Inferior parietal cortex (tissue), 1 donor: ENCODE measurements around the gene USP53.
"Not testable (repeated sequence)": the region's sequence is repeated elsewhere in the genome, so short reads cannot be mapped to it uniquely, and the experiment has no call there.

ENCODE experiments used
- DNase-seq: peaks from one replicate; pipeline ENCODE4 v3.0.0-alpha.2; 2016; ENCODE audit errors: extremely low spot score

Gene USP53

DNA sequence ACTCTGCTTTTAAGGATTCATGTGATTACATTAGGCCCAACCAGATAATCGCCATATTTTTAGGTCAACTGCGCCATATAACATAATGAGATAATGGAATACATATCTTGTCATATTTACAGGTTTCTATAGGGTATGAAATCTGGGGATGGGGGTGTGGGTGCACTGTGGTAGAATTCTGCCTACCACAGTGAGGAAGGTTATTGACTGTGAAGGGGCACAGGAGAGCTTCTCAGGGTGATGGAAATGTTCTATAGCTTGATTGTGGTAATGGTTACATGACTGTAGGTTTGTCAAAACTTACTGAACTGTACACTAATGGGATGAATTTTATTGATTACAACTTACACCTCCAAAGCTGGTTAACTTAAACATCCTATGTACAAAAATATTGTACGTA is 15.9 kb downstream of the USP53 start:
- DNase-seq, result no peak

GRCh38 chr4:119229908-119230687 is 17.6 kb downstream of the USP53 start:
- no peak for DNase-seq

- DNase-seq, result no peak
Measured at GRCh38 chr4:119231491-119231890, 19.0 kb downstream of the USP53 start.

DNA sequence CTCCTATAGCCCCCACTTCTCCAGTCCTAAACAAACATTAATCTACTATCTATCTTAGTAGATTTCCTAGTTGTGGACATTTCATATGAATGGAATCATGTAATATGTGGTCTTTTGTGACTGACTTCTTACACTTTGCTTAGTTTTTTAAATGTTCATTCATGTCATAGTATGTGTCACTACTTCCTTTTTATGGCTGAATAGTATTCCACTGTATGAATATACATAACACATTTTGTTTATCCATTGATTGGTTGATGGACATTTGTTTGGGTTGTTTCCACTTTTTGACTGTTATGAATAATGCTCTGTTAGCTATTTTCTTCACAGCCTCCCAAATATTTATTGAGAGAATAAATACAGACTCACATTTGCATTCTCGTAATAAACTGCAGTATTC is 19.8 kb downstream of the USP53 start:
- no peak for DNase-seq

DNA sequence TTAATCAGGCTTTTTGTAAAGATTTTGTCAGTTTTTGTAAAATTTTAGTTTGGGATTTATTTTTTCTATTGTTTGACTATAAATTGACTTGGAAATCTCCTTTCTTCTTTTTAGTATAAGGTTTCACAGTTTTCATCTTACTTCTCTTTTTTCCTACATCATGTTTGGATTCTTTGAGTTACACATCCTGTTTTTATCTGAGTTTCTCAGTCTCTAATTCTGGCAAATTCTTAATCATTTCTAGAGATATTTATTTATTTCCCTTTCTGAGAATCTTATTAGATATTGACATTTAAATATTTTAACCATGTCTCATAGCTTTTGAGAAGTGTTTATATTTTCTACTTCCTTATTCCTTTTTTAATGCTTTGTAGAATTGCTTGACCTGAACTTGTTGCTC is 20.7 kb downstream of the USP53 start:
- DNase-seq, result no peak

GRCh38 chr4:119233750-119234149 is 21.2 kb downstream of the USP53 start:
- DNase-seq, result no peak

DNA sequence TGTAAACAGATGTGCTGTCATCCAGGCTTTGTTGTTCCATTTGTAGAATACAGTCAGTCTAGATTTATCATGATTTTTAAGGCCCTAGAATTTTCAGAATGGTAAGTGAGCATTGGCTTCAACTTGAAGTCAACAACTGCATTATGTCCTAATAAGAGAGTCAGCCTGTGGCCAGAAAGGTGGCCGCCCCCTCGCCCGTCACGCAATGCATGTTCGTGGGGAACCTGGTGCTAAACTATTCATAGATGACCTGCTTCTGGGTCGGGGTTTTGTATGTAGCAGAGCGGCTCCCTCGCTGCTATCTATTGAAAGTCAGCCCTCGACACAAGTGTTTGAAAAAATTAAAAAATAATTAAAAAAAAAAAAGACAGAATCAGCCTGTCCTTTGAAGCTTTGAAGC is 24.7 kb downstream of the USP53 start:
- no peak for DNase-seq

DNA sequence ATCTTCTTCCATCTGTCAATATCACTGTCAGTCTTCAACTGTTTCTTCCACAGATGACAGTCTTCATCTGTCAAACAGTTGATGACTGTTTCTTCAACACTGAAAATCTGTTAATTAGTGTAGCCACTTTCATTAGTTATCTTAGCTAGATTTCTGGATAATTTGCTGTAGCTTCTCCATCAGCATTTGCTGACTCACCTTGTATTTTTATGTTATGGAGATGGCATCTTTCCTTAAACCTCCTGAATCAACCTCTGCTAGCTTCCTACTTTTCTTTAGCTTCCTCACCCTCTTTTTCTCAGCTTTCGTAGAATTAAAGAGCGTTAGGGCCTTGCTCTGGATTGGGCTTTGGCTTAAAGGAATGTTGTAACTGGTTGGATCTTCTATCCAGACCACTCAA is 25.1 kb downstream of the USP53 start:
- no peak for DNase-seq

DNA sequence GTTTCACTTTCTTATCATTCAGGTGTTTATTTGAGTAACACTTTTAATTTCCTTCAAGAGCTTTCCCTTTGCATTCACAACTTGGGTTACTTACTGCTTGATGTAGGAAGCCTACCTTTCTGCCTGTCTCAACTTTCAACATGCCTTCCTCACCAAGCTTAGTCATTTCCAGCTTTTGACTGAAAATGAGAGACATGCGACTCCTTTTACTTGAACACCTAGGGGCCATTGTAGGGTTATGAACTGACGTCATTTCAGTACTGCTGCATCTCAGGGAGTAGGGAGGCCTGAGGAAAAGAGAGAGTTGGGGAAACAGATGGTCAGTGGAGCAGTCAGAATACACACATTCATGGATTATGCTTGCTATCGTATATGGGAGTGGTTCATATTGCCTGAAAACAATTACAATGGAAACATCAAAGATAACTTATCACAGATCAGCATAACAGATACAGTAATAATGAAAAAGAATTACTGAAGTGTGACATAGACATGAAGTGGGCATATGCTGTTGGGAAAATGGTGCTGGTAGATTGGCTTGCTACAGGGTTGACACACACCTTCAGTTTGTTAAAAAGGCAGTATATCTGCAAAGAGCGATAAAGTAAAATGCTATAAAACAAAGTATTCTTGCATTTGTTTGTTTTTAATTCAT is 25.7 kb downstream of the USP53 start:
- DNase-seq, result no peak

GRCh38 chr4:119240128-119240527 is 27.6 kb downstream of the USP53 start:
- no peak for DNase-seq

DNA sequence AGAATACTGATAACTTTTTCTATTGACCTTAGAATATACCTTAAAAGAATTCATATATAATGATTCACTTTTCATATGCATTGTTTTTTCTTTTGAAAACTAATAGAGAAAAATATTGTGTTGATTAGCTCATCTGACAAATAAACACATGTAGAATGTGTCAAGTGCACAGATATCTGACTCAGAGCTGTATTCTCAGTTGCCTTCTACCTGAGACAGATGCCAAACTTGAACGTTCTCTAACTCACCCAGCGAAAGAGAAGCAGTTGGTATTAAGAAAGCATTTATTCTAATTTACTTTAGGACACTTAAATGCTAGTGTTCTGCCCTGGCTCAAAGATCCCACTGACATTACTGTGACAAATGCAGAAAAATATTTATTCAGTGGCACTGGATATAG is 28.1 kb downstream of the USP53 start:
- DNase-seq, result no peak

DNA sequence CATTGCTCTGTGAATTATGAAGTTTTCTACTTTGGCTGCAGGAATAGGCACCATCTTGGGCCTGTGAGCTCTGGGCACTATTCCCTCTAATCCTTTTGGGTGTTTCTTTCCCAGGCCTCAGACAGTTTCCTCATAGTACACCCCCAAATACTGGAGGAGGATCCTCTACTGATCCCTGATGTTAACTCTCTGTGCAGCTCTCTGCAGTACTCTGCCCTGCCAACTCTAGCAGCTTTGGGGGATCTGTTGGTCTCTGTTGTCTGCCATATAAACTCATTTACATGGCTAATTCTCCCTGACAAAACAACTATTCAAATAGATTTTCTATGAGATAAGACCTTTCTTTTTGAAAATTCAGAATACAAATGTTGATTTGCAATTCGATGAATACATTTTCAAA is 29.9 kb downstream of the USP53 start:
- no peak for DNase-seq

DNA sequence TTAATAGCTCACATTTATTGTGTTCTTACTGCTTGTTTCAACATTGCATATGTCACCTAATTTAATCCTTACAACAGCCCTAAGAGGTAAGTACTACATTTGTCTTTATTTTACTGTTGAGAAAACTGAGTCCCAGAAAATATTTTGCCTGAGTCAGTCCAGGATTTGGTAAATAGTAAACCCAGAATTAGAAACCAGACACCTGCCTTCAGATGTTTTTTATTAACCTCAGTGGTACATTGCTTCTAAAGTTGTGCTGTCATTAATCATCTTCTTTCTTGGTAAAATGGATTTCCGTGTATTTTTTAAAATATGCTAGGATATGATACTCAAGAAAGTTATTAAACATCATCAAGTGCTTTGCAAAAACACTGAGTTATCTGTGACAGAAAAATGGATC is 31.4 kb downstream of the USP53 start:
- no peak for DNase-seq

GRCh38 chr4:119244344-119244743 is 31.8 kb downstream of the USP53 start:
- DNase-seq, result no peak

DNA sequence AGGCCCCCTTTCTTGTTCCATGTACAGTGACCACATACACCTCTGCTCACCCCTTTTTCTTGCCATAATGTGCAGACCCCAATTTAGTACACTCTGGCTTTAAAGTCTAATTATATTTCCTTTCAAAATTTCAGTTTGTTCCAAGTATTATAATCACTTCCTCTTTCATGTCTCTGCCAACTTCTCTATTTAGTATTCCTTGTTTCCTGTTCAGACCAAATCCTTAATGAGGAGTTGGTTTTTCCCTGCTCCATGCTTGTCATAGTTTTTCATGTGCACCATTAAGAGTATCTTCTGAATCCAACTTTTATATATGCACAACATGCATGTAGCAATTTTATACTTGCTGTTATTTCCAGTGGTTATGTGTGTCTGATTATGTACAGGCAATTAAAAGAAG is 32.3 kb downstream of the USP53 start:
- no peak for DNase-seq

GRCh38 chr4:119246177-119246733 is 33.7 kb downstream of the USP53 start:
- DNase-seq, result no peak

DNA sequence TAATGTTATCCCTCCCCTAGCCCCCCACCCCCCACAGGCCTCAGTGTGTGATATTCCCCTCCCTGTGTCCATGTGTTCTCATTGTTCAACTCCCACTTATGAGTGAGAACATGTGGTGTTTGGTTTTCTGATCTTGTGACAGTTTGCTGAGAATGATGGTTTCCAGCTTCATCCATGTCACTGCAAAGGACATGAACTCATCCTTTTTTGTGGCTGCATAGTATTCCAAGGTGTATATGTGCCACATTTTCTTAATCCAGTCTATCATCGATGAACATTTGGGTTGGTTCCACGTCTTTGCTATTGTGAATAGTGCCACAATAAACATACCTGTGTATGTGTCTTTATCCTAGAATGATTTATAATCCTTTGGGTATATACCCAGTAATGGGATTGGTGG is 38.5 kb downstream of the USP53 start:
- not testable (repeated sequence) for DNase-seq

GRCh38 chr4:119255223-119255622 is 42.7 kb downstream of the USP53 start:
- not testable (repeated sequence) for DNase-seq

DNA sequence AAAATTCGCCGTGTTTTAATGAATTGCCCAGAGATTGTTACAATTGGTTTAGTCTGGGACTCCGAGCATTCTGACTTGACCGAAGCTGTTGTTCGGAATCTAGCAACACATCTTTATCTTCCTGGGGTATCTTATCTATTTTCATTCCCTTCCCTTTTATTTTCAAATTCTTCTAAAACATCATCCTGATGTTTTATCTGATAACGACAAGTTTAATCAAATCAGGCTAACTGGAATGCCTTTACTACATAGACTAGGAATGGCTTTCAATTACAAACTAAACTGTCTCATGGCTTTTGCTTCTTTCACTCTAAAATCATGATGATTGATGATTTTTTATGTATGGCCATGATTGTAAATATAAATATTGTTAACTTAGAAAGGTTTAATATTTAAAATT is 48.0 kb downstream of the USP53 start:
- DNase-seq, result no peak

DNA sequence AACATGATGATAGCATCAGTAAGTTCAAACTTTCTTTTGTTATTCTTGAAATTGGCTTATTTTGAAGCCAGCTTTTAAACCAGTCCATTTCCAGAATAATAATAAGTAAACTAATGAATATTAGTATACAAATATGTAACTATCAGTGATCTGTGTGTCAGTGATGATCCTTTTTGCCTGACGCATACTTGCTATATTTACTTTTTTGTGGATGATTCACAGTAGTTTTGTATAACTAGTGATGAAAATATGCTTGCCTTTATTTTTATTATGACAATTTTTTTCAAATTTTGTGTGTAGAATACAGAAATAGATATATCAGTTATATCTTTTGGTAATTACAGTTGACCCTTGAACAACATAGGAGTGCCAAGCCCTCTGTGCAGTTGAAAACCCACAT is 49.5 kb downstream of the USP53 start:
- no peak for DNase-seq

- no peak for DNase-seq
Measured at GRCh38 chr4:119264743-119265142, 52.2 kb downstream of the USP53 start.

DNA sequence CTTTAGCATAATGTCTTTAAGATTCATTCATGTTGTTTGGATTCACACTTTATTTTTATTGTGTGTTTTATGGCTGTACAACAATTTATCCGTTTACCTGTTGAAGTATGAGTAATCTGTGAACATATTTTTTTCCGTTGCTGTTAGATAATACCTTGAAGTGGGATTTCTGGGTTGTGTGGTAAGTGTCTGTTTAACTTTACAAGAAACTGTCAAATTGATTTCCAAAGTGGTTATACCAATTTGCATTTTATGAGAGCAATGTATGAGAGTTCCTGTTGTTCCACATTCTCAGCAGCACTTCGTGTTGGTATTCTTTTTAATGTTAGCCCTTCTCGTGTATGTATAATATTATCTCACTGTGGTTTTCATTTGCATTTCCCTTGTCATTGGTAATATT is 53.6 kb downstream of the USP53 start:
- DNase-seq, result no peak

DNA sequence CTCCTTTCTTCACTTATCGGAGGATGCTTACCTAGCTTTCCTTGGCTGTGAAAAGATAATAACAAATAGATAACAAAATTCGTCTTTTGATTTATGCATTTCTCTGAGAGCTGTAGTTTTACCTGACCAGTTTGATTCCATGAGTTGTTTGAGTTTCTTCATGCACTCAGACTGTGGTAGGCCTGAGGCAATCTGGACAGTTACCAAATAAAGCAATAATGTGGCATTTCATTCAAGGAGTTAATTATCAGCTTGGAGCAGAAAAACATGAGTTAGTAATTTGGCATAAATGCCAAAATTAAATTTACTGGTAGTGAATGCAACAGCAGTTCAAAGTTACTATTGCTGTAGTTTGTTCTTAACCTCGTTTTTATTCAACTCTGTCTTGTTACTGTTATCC is 56.0 kb downstream of the USP53 start:
- no peak for DNase-seq
